Esophagus muscularis mucosa (tissue), 4 donors: Measurements from ENCODE around the gene BTBD16. TPM values are rescaled to one million over a fixed set of nuclear protein-coding genes. Genes with fewer than 3 reads are reported as not detected.

ENCODE experiments used
- DNase-seq: peaks from one replicate; pipeline ENCODE4 v3.0.0-alpha.2; 2017; ENCODE audit errors: extremely low spot score
- H3K27ac ChIP-seq, 4 donors: fragments of 200-600 bp; sonication (generic); replicated peaks in 1 of 4; 1 replicate in 3 of 4; 2 replicates in 1 of 4; pipeline ENCODE4 v1.5.1; 2016 to 2019; ENCODE audit warnings: mild to moderate bottlenecking in 1 of 4
- H3K27me3 ChIP-seq, 4 donors: fragments of 200-600 bp; sonication (generic); one replicate each; pipeline versions ENCODE4 v1.5.1 to v1.6.0; 2016 to 2019
- H3K36me3 ChIP-seq, 4 donors: fragments of 200-600 bp; sonication (generic); one replicate each; pipeline ENCODE4 v1.5.1; 2016 to 2019
- H3K4me1 ChIP-seq, 4 donors: fragments of 200-600 bp; sonication (generic); one replicate each; pipeline ENCODE4 v1.5.1; 2016 to 2019
- H3K4me3 ChIP-seq, 4 donors: fragments of 200-600 bp; sonication (generic); 1 replicate in 2 of 4; 2 replicates in 2 of 4; pipeline ENCODE4 v1.5.1; 2016 to 2019; ENCODE audit warnings: mild to moderate bottlenecking in 4 of 4, moderate library complexity in 1 of 4
- H3K9me3 ChIP-seq, 4 donors: fragments of 200-600 bp; sonication (generic); 1 replicate in 3 of 4; 2 replicates in 1 of 4; pipeline ENCODE4 v1.5.1; 2016 to 2019
- CTCF ChIP-seq, 3 experiments: fragments of 200-600 bp in 2 of 3; fragments of 450-650 bp in 1 of 3; sonication (generic) in 2 of 3; IDR thresholded peaks; one replicate each; pipeline ENCODE4 v1.5.1; 2017 to 2019; ENCODE audit warnings: antibody characterized with exemption in 3 of 3, mild to moderate bottlenecking in 2 of 3, moderate library complexity in 1 of 3
- EP300 ChIP-seq: sonication (generic); formaldehyde crosslinking; IDR thresholded peaks from one replicate; pipeline ENCODE4 v1.6.1; 2017; ENCODE audit warnings: antibody characterized with exemption
- POLR2A ChIP-seq: fragments of 450-650 bp; IDR thresholded peaks from one replicate; pipeline ENCODE4 v1.6.1; 2017; ENCODE audit warnings: antibody characterized with exemption, moderate library complexity, mild to moderate bottlenecking, low read depth
- POLR2AphosphoS5 ChIP-seq, 2 donors: sonication (generic); formaldehyde crosslinking; IDR thresholded peaks; one replicate each; pipeline ENCODE4 v1.6.1; 2017; ENCODE audit warnings: antibody characterized with exemption in 2 of 2
- WGBS: methylation state at CpG from one replicate; pipeline ENCODE4 v1.1.5; 2018; 5-methylcytosine and 5-hydroxymethylcytosine counted together
- intact Hi-C: fragments of 100-400 bp; cut with DNase I; formaldehyde crosslinking; loops from one replicate; pipeline ENCODE4 v1.15.1; 2023
- total RNA-seq, 4 donors: library from RNA; depleted of rRNA; stranded (reverse); fragments of >200 nt; gene quantifications; one replicate each; pipeline versions ENCODE4 v1.1.0 to v1.2.1, GENCODE V29; 2016

BTBD16 gene
- total RNA-seq, 4 donors from 2014 or later = 0.29 TPM; not detected in 3

GRCh38 chr10:122363311-122363710, 92.2 kb downstream of the BTBD16 start:
- H3K27ac ChIP-seq = peak overlapping the region in 1 of 4 donors; percentile 54
- WGBS = 89% methylated on average over 2 of the region's 2 CpGs
- intact Hi-C loops = no loop called here

GRCh38 chr10:122363722-122364463, 92.8 kb downstream of the BTBD16 start:
- H3K36me3 ChIP-seq = no peaks in the 10 kb centered on the region
- 47% methylated on average over 6 of the region's 6 CpGs for WGBS
- intact Hi-C loops = no loop called here
- peak; percentile 91 for DNase-seq
- H3K4me1 ChIP-seq = peaks cover 5 to 20% (median 18%) of the 10 kb centered on the region in 4 donors
- TF ChIP-seq CTCF (IDR thresholded peaks at IDR 0.05) (no peak), POLR2A (no peak), EP300 (no peak), POLR2AphosphoS5 (IDR thresholded peaks at IDR 0.05) (no peak)
- H3K27ac ChIP-seq = peak overlapping the region in 3 of 4 donors; percentile 40 to 54 (median 54)
- H3K27me3 ChIP-seq = no peaks in the 10 kb centered on the region
- H3K9me3 ChIP-seq = peaks cover 0 to 5% (median 1%) of the 10 kb centered on the region in 4 donors
- no peak overlapping the region for H3K4me3 ChIP-seq

More at GRCh38 chr10:122363311-122363710, 92.2 kb downstream of the BTBD16 start:
- Histone ChIP-seq H3K9me3 (peaks cover 0 to 5% (median 2%) of the 10 kb centered on the region in 4 donors), H3K36me3 (no peaks in the 10 kb centered on the region), H3K4me1 (peaks cover 3 to 18% (median 18%) of the 10 kb centered on the region in 4 donors), H3K27me3 (no peaks in the 10 kb centered on the region), H3K4me3 (no peak overlapping the region)
- TF ChIP-seq CTCF (IDR thresholded peaks at IDR 0.05) = no peak
- no peak for TF ChIP-seq EP300
- no peak for TF ChIP-seq POLR2AphosphoS5 (IDR thresholded peaks at IDR 0.05)
- no peak for TF ChIP-seq POLR2A
- peak; percentile 79 for DNase-seq

GRCh38 chr10:122368502-122369254, 97.6 kb downstream of the BTBD16 start:
- H3K4me3 ChIP-seq = no peak overlapping the region
- no peaks in the 10 kb centered on the region for H3K27me3 ChIP-seq
- intact Hi-C loops = no loop called here
- DNase-seq = peak; percentile 57
- 81% methylated on average over 12 of the region's 13 CpGs for WGBS
- H3K36me3 ChIP-seq = no peaks in the 10 kb centered on the region
- no peak overlapping the region for H3K27ac ChIP-seq
- H3K9me3 ChIP-seq = peaks cover 0 to 5% (median 0%) of the 10 kb centered on the region in 4 donors
- peak in 1 of 2 donors; percentile 40 for TF ChIP-seq POLR2AphosphoS5 (IDR thresholded peaks at IDR 0.05)
- no peak for TF ChIP-seq CTCF (IDR thresholded peaks at IDR 0.05)
- H3K4me1 ChIP-seq = peaks cover 29 to 47% (median 45%) of the 10 kb centered on the region in 4 donors

- Histone ChIP-seq H3K4me1 (peaks cover 35 to 66% (median 60%) of the 10 kb centered on the region in 4 donors), H3K9me3 (no peaks in the 10 kb centered on the region), H3K27ac (peak overlapping the region; percentile 98 to 100 (median 100)), H3K36me3 (no peaks in the 10 kb centered on the region), H3K27me3 (no peaks in the 10 kb centered on the region), H3K4me3 (peak overlapping the region in 1 of 4 donors; percentile 82)
- intact Hi-C loops = no loop called here
- TF ChIP-seq EP300 = no peak
- TF ChIP-seq CTCF (IDR thresholded peaks at IDR 0.05) = no peak
- TF ChIP-seq POLR2AphosphoS5 (IDR thresholded peaks at IDR 0.05) = no peak
- no peak for DNase-seq
- WGBS = 76% methylated on average over 4 of the region's 4 CpGs
Observed at GRCh38 chr10:122373108-122373507, 102.0 kb downstream of the BTBD16 start.
